Mesenchymal stem cell (in vitro differentiated cells and primary cell): ENCODE measurements around the gene TOR1AIP1.

ENCODE experiments used
- DNase-seq: peaks from one replicate; pipeline ENCODE4 v3.0.0-alpha.2; 2013
- H2AFZ ChIP-seq: one replicate; pipeline ENCODE4 v1.6.1; 2013; ENCODE audit warnings: low read depth, mild to moderate bottlenecking, control low read depth, inconsistent platforms, low read length, moderate library complexity
- H2AK5ac ChIP-seq: 2 replicates; pipeline ENCODE4 v1.6.1; 2013; ENCODE audit warnings: low read length, moderate library complexity, mild to moderate bottlenecking, inconsistent platforms; ENCODE audit not compliant: severe bottlenecking
- H2BK120ac ChIP-seq: one replicate; pipeline ENCODE4 v1.6.1; 2013; ENCODE audit warnings: low read depth, mild to moderate bottlenecking, inconsistent platforms, low read length, moderate library complexity
- H2BK12ac ChIP-seq, 2 experiments: one replicate each; pipeline ENCODE4 v1.6.1; 2013; ENCODE audit warnings: inconsistent platforms in 2 of 2, low read length in 2 of 2, mild to moderate bottlenecking in 2 of 2, moderate library complexity in 2 of 2, control low read depth in 1 of 2
- H2BK15ac ChIP-seq: one replicate; pipeline ENCODE4 v1.6.1; 2013; ENCODE audit warnings: mild to moderate bottlenecking, low read depth, inconsistent platforms; ENCODE audit not compliant: poor library complexity, severe bottlenecking
- H2BK5ac ChIP-seq: 2 replicates; pipeline ENCODE4 v1.6.1; 2013; ENCODE audit warnings: low read depth, mild to moderate bottlenecking, low read length, control low read depth, inconsistent platforms; ENCODE audit not compliant: poor library complexity, severe bottlenecking
- H3K14ac ChIP-seq, 2 experiments: one replicate each; pipeline ENCODE4 v1.6.1; 2013; ENCODE audit warnings: inconsistent platforms in 2 of 2, low read length in 2 of 2, control low read depth in 1 of 2, mild to moderate bottlenecking in 1 of 2, moderate library complexity in 1 of 2
- H3K18ac ChIP-seq, 2 experiments: one replicate each; pipeline ENCODE4 v1.6.1; 2013; ENCODE audit warnings: inconsistent platforms in 2 of 2, low read length in 2 of 2, control low read depth in 1 of 2, low read depth in 1 of 2, mild to moderate bottlenecking in 1 of 2
- H3K23ac ChIP-seq, 2 experiments: one replicate each; pipeline ENCODE4 v1.6.1; 2013; ENCODE audit warnings: inconsistent platforms in 2 of 2, low read length in 2 of 2, mild to moderate bottlenecking in 2 of 2, moderate library complexity in 2 of 2, control low read depth in 1 of 2
- H3K27ac ChIP-seq: 2 replicates; pipeline ENCODE4 v1.5.1; 2013; ENCODE audit warnings: mild to moderate bottlenecking, moderate library complexity, low read length, control low read depth, inconsistent platforms; ENCODE audit not compliant: poor library complexity, severe bottlenecking
- H3K27me3 ChIP-seq, 2 experiments: 2 replicates each; pipeline versions ENCODE4 v1.6.1 to v1.7.0; 2013; ENCODE audit warnings: low read length in 2 of 2, mild to moderate bottlenecking in 2 of 2, moderate library complexity in 2 of 2, control low read depth in 1 of 2, inconsistent platforms in 1 of 2; ENCODE audit not compliant: control insufficient read depth in 1 of 2, insufficient read depth in 1 of 2
- H3K36me3 ChIP-seq, 2 experiments: 2 replicates each; pipeline versions ENCODE4 v1.6.1 to v1.7.0; 2013; ENCODE audit warnings: low read length in 2 of 2, control low read depth in 1 of 2, inconsistent platforms in 1 of 2, low read depth in 1 of 2, mild to moderate bottlenecking in 1 of 2; ENCODE audit not compliant: insufficient read depth in 2 of 2, control insufficient read depth in 1 of 2
- H3K4ac ChIP-seq, 2 experiments: one replicate each; pipeline ENCODE4 v1.6.1; 2013; ENCODE audit warnings: inconsistent platforms in 2 of 2, low read length in 2 of 2, mild to moderate bottlenecking in 2 of 2, moderate library complexity in 2 of 2, control low read depth in 1 of 2, low read depth in 1 of 2
- H3K4me1 ChIP-seq: 2 replicates; pipeline ENCODE4 v1.6.1; 2013; ENCODE audit warnings: low read depth, low read length, control low read depth; ENCODE audit not compliant: control insufficient read depth, insufficient read depth
- H3K4me2 ChIP-seq: 2 replicates; pipeline ENCODE4 v1.6.1; 2013; ENCODE audit warnings: low read length, mild to moderate bottlenecking, inconsistent platforms; ENCODE audit not compliant: poor library complexity, severe bottlenecking
- H3K4me3 ChIP-seq, 2 experiments: 2 replicates each; pipeline versions ENCODE4 v1.5.1 to v1.7.0; 2013; ENCODE audit warnings: low read length in 2 of 2, mild to moderate bottlenecking in 2 of 2, control low read depth in 1 of 2, low read depth in 1 of 2; ENCODE audit not compliant: insufficient read depth in 1 of 2
- H3K79me1 ChIP-seq: replicated peaks from 2 replicates; pipeline ENCODE4 v1.6.1; 2013; ENCODE audit warnings: mild to moderate bottlenecking, control low read depth, low read length, inconsistent platforms; ENCODE audit not compliant: poor library complexity, severe bottlenecking
- H3K9ac ChIP-seq: 2 replicates; pipeline ENCODE4 v1.7.0; 2013; ENCODE audit warnings: mild to moderate bottlenecking, low read length, moderate library complexity
- H3K9me3 ChIP-seq: 2 replicates; pipeline ENCODE4 v1.7.0; 2013; ENCODE audit warnings: mild to moderate bottlenecking, low read length; ENCODE audit not compliant: control insufficient read depth
- H4K8ac ChIP-seq: one replicate; pipeline ENCODE4 v1.6.1; 2013; ENCODE audit warnings: inconsistent platforms, mild to moderate bottlenecking, low read length, moderate library complexity
- H4K91ac ChIP-seq: one replicate; pipeline ENCODE4 v1.6.1; 2013; ENCODE audit warnings: mild to moderate bottlenecking, low read length, inconsistent platforms
- WGBS: methylation state at CpG from one replicate; pipeline ENCODE4 v1.1.7; 2013; ENCODE audit warnings: mixed read lengths; 5-methylcytosine and 5-hydroxymethylcytosine counted together

TOR1AIP1 gene

DNA sequence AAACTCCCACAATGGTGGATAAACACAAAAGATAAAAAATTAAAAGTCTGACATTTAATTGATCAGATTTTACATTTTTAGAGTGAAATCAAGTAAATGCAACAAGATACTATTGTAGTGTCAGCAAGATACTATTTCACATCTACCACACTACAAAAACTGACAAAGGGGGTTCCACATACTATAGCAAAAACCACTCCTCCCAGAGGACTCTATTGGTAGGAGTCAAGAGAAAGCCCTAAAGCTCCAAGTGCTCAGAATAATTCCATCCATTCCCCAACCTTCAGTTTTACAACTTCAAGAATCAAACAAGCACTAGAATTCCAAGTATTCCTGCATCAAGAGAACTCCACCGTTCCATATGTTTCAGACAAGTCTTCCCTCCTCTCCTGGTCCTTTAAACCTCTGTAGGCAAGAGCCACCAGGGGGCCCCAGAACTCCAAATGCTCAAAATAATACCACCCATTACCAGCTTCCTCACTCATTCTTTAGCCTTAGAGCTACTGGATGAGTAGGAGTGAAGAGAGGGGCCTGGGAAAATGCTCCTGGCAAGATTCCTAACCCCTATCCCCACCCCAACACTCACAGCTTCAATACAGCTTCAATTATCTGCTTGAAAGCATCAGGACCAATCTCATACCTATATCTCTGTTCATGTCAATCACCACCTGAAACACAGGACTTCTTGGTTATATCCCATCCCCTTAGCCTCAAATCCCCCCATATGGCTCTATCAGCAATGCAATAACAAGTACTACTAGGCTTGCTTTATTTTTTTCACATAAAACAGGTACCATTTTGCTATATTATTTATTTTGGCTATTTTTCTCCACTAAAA lies 14.4 kb upstream of the TOR1AIP1 start:
- Histone ChIP-seq H3K23ac (no peak overlapping the region), H2AFZ (no peak overlapping the region), H2BK12ac (no peak overlapping the region), H3K27ac (no peak overlapping the region), H3K9ac (peak overlapping the region; percentile 4), H3K4me3 (no peak overlapping the region), H3K4ac (no peak overlapping the region), H3K4me2 (no peak overlapping the region), H2BK120ac (no peak overlapping the region), H3K14ac (no peak overlapping the region), H3K36me3 (peaks cover 14 to 74% of the 10 kb centered on the region in 2 experiments), H3K4me1 (no peaks in the 10 kb centered on the region), H2BK5ac (no peak overlapping the region), H3K79me1 (peaks cover 12% of the 10 kb centered on the region), H4K8ac (no peak overlapping the region), H3K27me3 (no peaks in the 10 kb centered on the region), H4K91ac (no peak overlapping the region), H3K18ac (no peak overlapping the region), H2AK5ac (no peak overlapping the region), H3K9me3 (no peaks in the 10 kb centered on the region), H2BK15ac (no peak overlapping the region)
- DNase-seq = peak; percentile 74
- 77% methylated on average over 1 of the region's 1 CpG for WGBS

DNA sequence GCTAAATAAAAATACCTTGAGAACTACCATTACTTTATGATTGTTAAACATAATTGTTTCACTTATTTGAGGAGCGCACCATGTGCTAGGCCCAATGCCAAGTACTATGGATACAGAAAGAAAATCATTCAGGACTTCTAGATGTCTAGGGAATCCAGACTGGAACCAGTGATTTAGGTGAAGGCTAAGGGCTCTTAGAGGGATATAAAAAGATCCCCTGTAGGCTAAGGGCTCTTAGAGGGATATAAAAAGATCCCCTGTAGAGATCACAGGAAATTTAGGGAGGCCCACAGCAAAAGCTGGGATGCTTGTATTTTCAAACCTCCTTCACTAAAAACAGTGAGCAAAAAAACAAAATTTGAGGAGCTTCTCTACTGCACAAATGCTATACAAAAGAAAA lies 11.2 kb upstream of the TOR1AIP1 start:
- H2BK120ac ChIP-seq = no peak overlapping the region
- H3K9me3 ChIP-seq = no peaks in the 10 kb centered on the region
- no peak overlapping the region for H2AFZ ChIP-seq
- no peak overlapping the region for H2BK12ac ChIP-seq
- no peak overlapping the region for H3K18ac ChIP-seq
- no peak overlapping the region for H3K14ac ChIP-seq
- H2AK5ac ChIP-seq = no peak overlapping the region
- H3K4me3 ChIP-seq = no peak overlapping the region
- WGBS = 100% methylated on average over 1 of the region's 1 CpG
- H3K23ac ChIP-seq = no peak overlapping the region
- H3K4ac ChIP-seq = no peak overlapping the region
- H3K4me2 ChIP-seq = no peak overlapping the region
- peaks cover 3% of the 10 kb centered on the region for H3K4me1 ChIP-seq
- no peak overlapping the region for H3K27ac ChIP-seq
- no peaks in the 10 kb centered on the region for H3K27me3 ChIP-seq
- H3K36me3 ChIP-seq = peaks cover 13 to 70% of the 10 kb centered on the region in 2 experiments
- H2BK5ac ChIP-seq = no peak overlapping the region
- H4K8ac ChIP-seq = no peak overlapping the region
- no peak for DNase-seq
- H2BK15ac ChIP-seq = no peak overlapping the region
- H3K79me1 ChIP-seq = peaks cover 3% of the 10 kb centered on the region
- H4K91ac ChIP-seq = no peak overlapping the region
- H3K9ac ChIP-seq = no peak overlapping the region

DNA sequence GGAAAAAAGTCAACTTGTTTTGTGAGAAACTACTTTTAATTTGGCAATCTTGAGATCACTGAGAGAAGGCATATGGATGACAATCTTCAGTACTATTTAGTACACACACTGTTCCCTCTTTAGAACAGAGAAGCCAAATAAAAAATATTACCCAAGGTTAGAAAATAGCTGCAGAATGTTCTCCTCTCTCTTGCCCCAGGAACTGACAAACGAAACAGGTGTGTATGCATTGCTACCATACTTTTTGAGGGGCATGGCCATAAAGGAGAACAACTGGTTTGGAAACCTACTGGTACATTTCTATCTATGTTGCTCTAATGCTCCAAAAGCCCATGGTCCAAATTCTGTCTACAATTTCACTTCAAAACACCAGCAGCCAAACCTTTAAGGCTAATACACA lies 10.1 kb upstream of the TOR1AIP1 start:
- Histone ChIP-seq H3K23ac (no peak overlapping the region), H3K79me1 (no peaks in the 10 kb centered on the region), H2BK15ac (no peak overlapping the region), H3K18ac (no peak overlapping the region), H2BK12ac (no peak overlapping the region), H2BK5ac (no peak overlapping the region), H3K4me2 (no peak overlapping the region), H3K9ac (no peak overlapping the region), H3K27me3 (no peaks in the 10 kb centered on the region), H2BK120ac (no peak overlapping the region), H2AFZ (no peak overlapping the region), H3K4me3 (no peak overlapping the region), H4K91ac (no peak overlapping the region), H3K14ac (no peak overlapping the region), H3K4ac (no peak overlapping the region), H3K27ac (no peak overlapping the region), H3K36me3 (peaks cover 10 to 63% of the 10 kb centered on the region in 2 experiments), H3K4me1 (peaks cover 3% of the 10 kb centered on the region), H2AK5ac (no peak overlapping the region), H3K9me3 (no peaks in the 10 kb centered on the region), H4K8ac (no peak overlapping the region)
- 92% methylated on average over 1 of the region's 1 CpG for WGBS
- no peak for DNase-seq

DNA sequence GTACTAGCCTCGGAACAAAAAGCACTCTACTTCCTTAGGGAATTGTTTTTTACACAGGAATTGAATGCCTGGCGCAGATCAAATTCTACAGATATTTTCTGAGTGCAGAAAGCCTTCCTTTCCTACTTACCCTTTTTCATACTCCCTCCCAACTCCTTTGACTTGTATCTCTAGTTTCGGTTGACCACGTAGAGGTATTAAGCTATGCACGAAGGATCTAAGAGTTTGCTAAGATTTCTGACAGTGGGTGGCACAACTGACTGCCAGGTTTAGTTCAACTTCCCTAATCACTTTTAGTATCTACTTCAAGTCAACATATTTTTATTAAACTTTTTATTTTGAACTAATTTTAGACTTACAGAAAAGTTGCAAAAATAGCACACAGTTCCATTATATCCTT lies 9.5 kb upstream of the TOR1AIP1 start:
- H3K4me1 ChIP-seq = peaks cover 3% of the 10 kb centered on the region
- H4K91ac ChIP-seq = no peak overlapping the region
- H2AFZ ChIP-seq = no peak overlapping the region
- no peak overlapping the region for H2BK12ac ChIP-seq
- peaks cover 10 to 57% of the 10 kb centered on the region in 2 experiments for H3K36me3 ChIP-seq
- H3K18ac ChIP-seq = no peak overlapping the region
- H3K23ac ChIP-seq = no peak overlapping the region
- H2BK15ac ChIP-seq = no peak overlapping the region
- 100% methylated on average over 5 of the region's 5 CpGs for WGBS
- H3K9ac ChIP-seq = no peak overlapping the region
- H3K14ac ChIP-seq = no peak overlapping the region
- no peak overlapping the region for H2BK5ac ChIP-seq
- H3K4ac ChIP-seq = no peak overlapping the region
- no peak overlapping the region for H2AK5ac ChIP-seq
- no peaks in the 10 kb centered on the region for H3K79me1 ChIP-seq
- H3K27ac ChIP-seq = no peak overlapping the region
- H4K8ac ChIP-seq = no peak overlapping the region
- H3K9me3 ChIP-seq = no peaks in the 10 kb centered on the region
- H3K4me2 ChIP-seq = no peak overlapping the region
- H3K27me3 ChIP-seq = no peaks in the 10 kb centered on the region
- no peak for DNase-seq
- no peak overlapping the region for H3K4me3 ChIP-seq
- no peak overlapping the region for H2BK120ac ChIP-seq
